Measurements from ENCODE around the gene KIR2DL4. TPM values are rescaled to one million over a fixed set of nuclear protein-coding genes. Genes with fewer than 3 reads are reported as not detected.

KIR2DL4 gene
- total RNA-seq, 1 donor from 2014 or later = not detected

Other genes starting within 250 kb of the KIR2DL4 start
- not detected in 2 replicates for gene LILRA2, start 229.8 kb upstream of the KIR2DL4 start, total RNA-seq
- not detected in 2 replicates for gene LILRA1, start 210.0 kb upstream of the KIR2DL4 start, total RNA-seq
- gene LILRB1, start 173.1 kb upstream of the KIR2DL4 start, total RNA-seq = not detected in 2 replicates
- not detected in 2 replicates for gene LILRB4, start 140.6 kb upstream of the KIR2DL4 start, total RNA-seq
- not detected in 2 replicates for gene KIR3DL3, start 79.2 kb upstream of the KIR2DL4 start, total RNA-seq
- gene KIR2DL3, start 65.1 kb upstream of the KIR2DL4 start, total RNA-seq = not detected in 2 replicates
- gene KIR2DL1, start 33.8 kb upstream of the KIR2DL4 start, total RNA-seq = not detected in 2 replicates
- gene KIR3DL1, start 12.9 kb downstream of the KIR2DL4 start, total RNA-seq = not detected in 2 replicates
- not detected in 2 replicates for gene KIR2DS4, start 29.1 kb downstream of the KIR2DL4 start, total RNA-seq
- gene KIR3DL2, start 46.8 kb downstream of the KIR2DL4 start, total RNA-seq = not detected in 2 replicates
- gene FCAR, start 70.6 kb downstream of the KIR2DL4 start, total RNA-seq = not detected in 2 replicates
- not detected in 2 replicates for gene NCR1, start 102.5 kb downstream of the KIR2DL4 start, total RNA-seq
- not detected in 2 replicates for gene NLRP7, start 143.9 kb downstream of the KIR2DL4 start, total RNA-seq
- gene NLRP2, start 162.8 kb downstream of the KIR2DL4 start, total RNA-seq = 6.3 and 15.3 TPM in 2 replicates
- 0.10 TPM in 1 of 2 replicates, not detected in the other for gene GP6, start 234.7 kb downstream of the KIR2DL4 start, total RNA-seq